Mesendoderm (in vitro differentiated cells): Measurements from ENCODE around the gene CNGB1.

Experiments used
- DNase-seq: peaks from one replicate; pipeline ENCODE4 v3.0.0; 2013
- H2AK5ac ChIP-seq: 2 replicates; pipeline ENCODE4 v1.6.1; 2013; ENCODE audit warnings: low read length, inconsistent platforms
- H2BK120ac ChIP-seq: 2 replicates; pipeline ENCODE4 v1.6.1; 2013; ENCODE audit warnings: low read depth, mild to moderate bottlenecking, low read length, moderate library complexity, mixed read lengths
- H2BK15ac ChIP-seq: replicated peaks from 2 replicates; pipeline ENCODE4 v1.6.1; 2013; ENCODE audit warnings: low read depth, mild to moderate bottlenecking, moderate library complexity
- H2BK5ac ChIP-seq: 2 replicates; pipeline ENCODE4 v1.6.1; 2013; ENCODE audit warnings: low read length, inconsistent platforms
- H3K18ac ChIP-seq: 2 replicates; pipeline ENCODE4 v1.6.1; 2013; ENCODE audit warnings: mild to moderate bottlenecking, low read length, mixed read lengths
- H3K23ac ChIP-seq: one replicate; pipeline ENCODE4 v1.6.1; 2013; ENCODE audit warnings: low read length
- H3K27ac ChIP-seq: 2 replicates; pipeline ENCODE4 v1.5.1; 2013; ENCODE audit warnings: low read depth, mild to moderate bottlenecking, inconsistent platforms, low read length, moderate library complexity
- H3K27me3 ChIP-seq: 2 replicates; pipeline ENCODE4 v1.6.1; 2013; ENCODE audit warnings: low read length, control low read depth, mild to moderate bottlenecking, inconsistent platforms; ENCODE audit not compliant: insufficient read depth, poor library complexity
- H3K36me3 ChIP-seq: 2 replicates; pipeline ENCODE4 v1.6.1; 2013; ENCODE audit warnings: low read length, inconsistent platforms; ENCODE audit not compliant: control insufficient read depth, insufficient read depth
- H3K4ac ChIP-seq: one replicate; pipeline ENCODE4 v1.6.1; 2013; ENCODE audit warnings: low read depth, mild to moderate bottlenecking, low read length, moderate library complexity
- H3K4me1 ChIP-seq: 2 replicates; pipeline ENCODE4 v1.6.1; 2013; ENCODE audit warnings: low read depth, low read length, inconsistent platforms; ENCODE audit not compliant: control insufficient read depth
- H3K4me2 ChIP-seq: 2 replicates; pipeline ENCODE4 v1.6.1; 2013; ENCODE audit warnings: low read length
- H3K4me3 ChIP-seq: 2 replicates; pipeline ENCODE4 v1.5.1; 2013; ENCODE audit warnings: mild to moderate bottlenecking, low read length
- H3K56ac ChIP-seq: one replicate; pipeline ENCODE4 v1.6.1; 2013; ENCODE audit warnings: low read length
- H3K79me1 ChIP-seq: 2 replicates; pipeline ENCODE4 v1.6.1; 2013; ENCODE audit warnings: low read length, inconsistent platforms
- H3K79me2 ChIP-seq: 2 replicates; pipeline ENCODE4 v1.6.1; 2013; ENCODE audit warnings: mild to moderate bottlenecking, low read length; ENCODE audit not compliant: control insufficient read depth, insufficient read depth
- H3K9ac ChIP-seq: 2 replicates; pipeline ENCODE4 v1.6.1; 2013; ENCODE audit warnings: low read length, inconsistent platforms
- H4K5ac ChIP-seq: one replicate; pipeline ENCODE4 v1.6.1; 2013; ENCODE audit warnings: low read length
- H4K8ac ChIP-seq: one replicate; pipeline ENCODE4 v1.6.1; 2013; ENCODE audit warnings: low read depth, mild to moderate bottlenecking, control low read depth, low read length, moderate library complexity
- WGBS: extraction: QIAGEN DNeasy Blood & Tissue Kit; methylation state at CpG from one replicate; pipeline ENCODE4 v1.1.7; 2013; ENCODE audit warnings: low lambda C conversion rate, missing lambda C conversion rate; ENCODE audit not compliant: insufficient coverage; ENCODE audit errors: extremely low coverage; 5-methylcytosine and 5-hydroxymethylcytosine counted together

Gene CNGB1

DNA sequence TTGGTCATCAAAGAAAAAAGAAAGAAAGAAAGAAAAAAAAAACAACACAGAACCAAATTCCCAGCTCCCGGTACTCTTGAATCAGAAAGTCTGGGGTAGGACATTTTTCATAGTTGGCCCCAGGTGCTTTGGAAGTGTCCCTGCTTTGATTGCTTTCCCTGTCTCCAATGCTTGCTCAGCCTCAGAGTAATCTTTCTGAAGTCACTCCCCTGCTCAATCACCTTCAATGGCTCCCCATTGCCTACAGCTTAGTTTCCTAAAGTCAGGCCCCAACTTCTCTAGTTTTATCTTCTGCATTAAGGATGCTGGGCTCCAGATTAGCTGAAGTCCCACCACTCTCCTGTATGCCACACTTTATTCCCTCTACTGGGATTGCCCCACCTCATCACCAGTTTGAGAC, 17.1 kb downstream of the CNGB1 start:
- H3K27me3 ChIP-seq: no peaks in the 10 kb centered on the region
- H3K4me2 ChIP-seq: no peak overlapping the region

GRCh38 chr16:57952909-57953308, 18.0 kb downstream of the CNGB1 start:
- Histone ChIP-seq H2BK5ac (no peak overlapping the region), H3K4me3 (no peak overlapping the region), H3K23ac (no peak overlapping the region), H3K27ac (no peak overlapping the region), H4K5ac (no peak overlapping the region), H2AK5ac (no peak overlapping the region), H3K18ac (no peak overlapping the region), H3K27me3 (no peaks in the 10 kb centered on the region), H3K79me1 (no peaks in the 10 kb centered on the region), H3K56ac (no peak overlapping the region), H3K4me2 (no peak overlapping the region), H2BK120ac (no peak overlapping the region), H3K4me1 (no peaks in the 10 kb centered on the region), H3K4ac (no peak overlapping the region), H2BK15ac (no peak overlapping the region), H3K9ac (no peak overlapping the region), H4K8ac (no peak overlapping the region), H3K79me2 (no peaks in the 10 kb centered on the region), H3K36me3 (no peaks in the 10 kb centered on the region)
- no CpG with 5 or more reads among the region's 9 CpGs for WGBS
- no peak for DNase-seq

More for the DNA sequence above, 17.1 kb downstream of the CNGB1 start:
- no peak overlapping the region for H2BK5ac ChIP-seq
- peaks cover 2% of the 10 kb centered on the region for H3K4me1 ChIP-seq
- H4K8ac ChIP-seq: no peak overlapping the region
- no CpG with 5 or more reads among the region's 1 CpG for WGBS
- H2BK15ac ChIP-seq: no peak overlapping the region
- no peak overlapping the region for H2AK5ac ChIP-seq
- H3K27ac ChIP-seq: no peak overlapping the region
- H3K79me1 ChIP-seq: no peaks in the 10 kb centered on the region
- no peak overlapping the region for H3K9ac ChIP-seq
- H3K56ac ChIP-seq: no peak overlapping the region
- no peak overlapping the region for H3K23ac ChIP-seq
- no peak overlapping the region for H4K5ac ChIP-seq
- H2BK120ac ChIP-seq: no peak overlapping the region
- H3K36me3 ChIP-seq: no peaks in the 10 kb centered on the region
- H3K79me2 ChIP-seq: no peaks in the 10 kb centered on the region
- H3K4ac ChIP-seq: no peak overlapping the region
- no peak for DNase-seq
- H3K18ac ChIP-seq: no peak overlapping the region
- H3K4me3 ChIP-seq: no peak overlapping the region

- Histone ChIP-seq H3K23ac (no peak overlapping the region), H3K4me3 (no peak overlapping the region), H4K8ac (no peak overlapping the region), H3K4me2 (no peak overlapping the region), H3K4me1 (no peaks in the 10 kb centered on the region), H2BK15ac (no peak overlapping the region), H2BK120ac (no peak overlapping the region), H3K18ac (no peak overlapping the region), H3K27me3 (no peaks in the 10 kb centered on the region), H3K79me1 (no peaks in the 10 kb centered on the region), H3K79me2 (no peaks in the 10 kb centered on the region), H4K5ac (no peak overlapping the region), H3K27ac (no peak overlapping the region), H3K56ac (no peak overlapping the region), H2BK5ac (no peak overlapping the region), H3K9ac (no peak overlapping the region), H2AK5ac (no peak overlapping the region), H3K4ac (no peak overlapping the region), H3K36me3 (no peaks in the 10 kb centered on the region)
- no CpG with 5 or more reads among the region's 7 CpGs for WGBS
- DNase-seq: no peak
These were observed 19.5 kb downstream of the CNGB1 start for GRCh38 chr16:57951204-57951960.

DNA sequence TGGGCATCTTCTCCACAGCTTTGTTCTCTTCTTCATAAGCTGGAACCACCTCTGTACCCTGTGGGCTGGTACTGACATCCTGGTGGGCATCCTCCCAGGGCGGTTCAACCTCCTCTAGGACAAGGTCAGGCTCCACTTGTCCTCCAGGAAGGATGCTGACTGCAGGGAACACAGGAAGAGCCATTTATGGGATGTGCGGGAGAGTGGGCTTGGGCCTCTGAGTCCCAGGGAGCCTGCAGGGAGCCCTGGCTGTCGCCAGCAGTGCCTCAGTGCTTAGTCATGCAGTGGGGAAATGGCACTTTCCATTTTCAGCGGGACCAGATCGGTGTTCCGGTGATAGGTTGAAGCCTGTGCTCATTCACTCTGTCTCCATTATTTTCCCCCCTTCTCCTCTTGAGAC, 20.5 kb downstream of the CNGB1 start:
- H3K4me1 ChIP-seq: no peaks in the 10 kb centered on the region
- H3K18ac ChIP-seq: no peak overlapping the region
- H4K5ac ChIP-seq: no peak overlapping the region
- H2BK120ac ChIP-seq: no peak overlapping the region
- H2BK15ac ChIP-seq: no peak overlapping the region
- no peak for DNase-seq
- no peak overlapping the region for H3K4me3 ChIP-seq
- no peaks in the 10 kb centered on the region for H3K36me3 ChIP-seq
- H3K23ac ChIP-seq: no peak overlapping the region
- H2AK5ac ChIP-seq: no peak overlapping the region
- H4K8ac ChIP-seq: no peak overlapping the region
- H3K79me1 ChIP-seq: no peaks in the 10 kb centered on the region
- no peak overlapping the region for H3K56ac ChIP-seq
- no CpG with 5 or more reads among the region's 6 CpGs for WGBS
- no peak overlapping the region for H3K27ac ChIP-seq
- no peak overlapping the region for H2BK5ac ChIP-seq
- H3K27me3 ChIP-seq: no peaks in the 10 kb centered on the region
- H3K4me2 ChIP-seq: no peak overlapping the region
- H3K79me2 ChIP-seq: no peaks in the 10 kb centered on the region
- no peak overlapping the region for H3K4ac ChIP-seq
- H3K9ac ChIP-seq: no peak overlapping the region

DNA sequence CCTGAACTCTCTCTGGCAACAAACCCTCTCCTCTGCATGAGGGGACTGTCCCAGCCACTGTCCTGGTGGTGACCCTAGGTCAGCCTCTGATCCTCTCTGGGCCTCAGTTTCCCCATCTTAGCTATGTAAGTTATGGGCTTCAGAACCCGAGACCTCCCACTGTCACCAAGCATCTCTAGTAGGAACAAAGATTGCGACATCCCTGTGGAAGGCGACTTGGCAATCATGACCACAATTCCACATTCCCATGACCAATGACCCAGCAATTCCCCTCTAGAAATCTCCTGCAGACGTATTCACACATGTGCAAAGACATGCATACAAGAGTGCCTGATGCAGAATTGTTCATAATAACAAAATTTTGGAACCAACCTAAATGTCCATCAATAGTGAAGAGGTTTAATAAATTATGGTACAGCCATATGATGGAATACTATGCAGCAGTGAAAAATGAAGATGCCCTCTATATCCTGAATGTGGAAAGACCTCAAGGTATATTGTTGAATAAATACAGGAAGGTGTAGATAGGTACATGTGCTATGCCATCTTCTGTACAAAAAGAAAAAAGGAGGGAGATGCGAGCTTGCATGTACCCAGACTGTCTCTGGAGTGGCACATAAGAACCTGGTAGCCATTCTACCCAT, 21.2 kb downstream of the CNGB1 start:
- H3K36me3 ChIP-seq: no peaks in the 10 kb centered on the region
- H3K4me3 ChIP-seq: no peak overlapping the region
- no peak overlapping the region for H2BK120ac ChIP-seq
- no peak overlapping the region for H2AK5ac ChIP-seq
- no peak overlapping the region for H4K8ac ChIP-seq
- no peaks in the 10 kb centered on the region for H3K79me2 ChIP-seq
- no peak overlapping the region for H4K5ac ChIP-seq
- H3K23ac ChIP-seq: no peak overlapping the region
- H3K79me1 ChIP-seq: no peaks in the 10 kb centered on the region
- no peak overlapping the region for H3K18ac ChIP-seq
- no peaks in the 10 kb centered on the region for H3K4me1 ChIP-seq
- H2BK15ac ChIP-seq: no peak overlapping the region
- DNase-seq: no peak
- H3K27ac ChIP-seq: no peak overlapping the region
- H3K56ac ChIP-seq: no peak overlapping the region
- H3K4ac ChIP-seq: no peak overlapping the region
- no peak overlapping the region for H3K9ac ChIP-seq
- no peak overlapping the region for H3K4me2 ChIP-seq
- H3K27me3 ChIP-seq: no peaks in the 10 kb centered on the region
- no CpG with 5 or more reads among the region's 5 CpGs for WGBS
- no peak overlapping the region for H2BK5ac ChIP-seq
